H1 (cell line): ENCODE measurements around the gene NAMPT. TPM values are rescaled to one million over a fixed set of nuclear protein-coding genes. Genes with fewer than 3 reads are reported as not detected.

Experiments
- CTCF ChIA-PET: fragments of 300-600 bp; sonication (Branson Sonifier 250); formaldehyde crosslinking; loops from one replicate; lab custom pipeline; 2021; ENCODE audit not compliant: partially characterized antibody; lab: Charles Lee
- POLR2A ChIA-PET: fragments of 300-600 bp; sonication (Branson Sonifier 250); formaldehyde crosslinking; loops from one replicate; lab custom pipeline; 2021; ENCODE audit warnings: inconsistent platforms; ENCODE audit not compliant: partially characterized antibody; lab: Charles Lee
- DNase-seq, 2 experiments: peaks; one replicate each; pipeline versions ENCODE4 v3.0.0 to v3.0.0-alpha.2; 2010 to 2022; ENCODE audit warnings: low spot score in 2 of 2, low read depth in 1 of 2, mixed read lengths in 1 of 2
- FAIRE-seq: peaks from 2 replicates; lab custom pipeline; 2011; peaks lifted over from hg19 to GRCh38; lab: Jason Lieb, UNC
- H2AFZ ChIP-seq: 2 replicates; pipeline ENCODE4 v1.8.1; 2012; ENCODE audit warnings: low read length, inconsistent platforms
- H2AK5ac ChIP-seq: 2 replicates; pipeline ENCODE4 v1.6.1; 2013; ENCODE audit warnings: low read depth, low read length
- H2BK120ac ChIP-seq: replicated peaks from 2 replicates; pipeline ENCODE3; 2013; ENCODE audit warnings: low read depth, low read length, inconsistent platforms
- H2BK12ac ChIP-seq: 2 replicates; pipeline ENCODE4 v1.6.1; 2013; ENCODE audit warnings: low read depth, low read length
- H2BK15ac ChIP-seq: 2 replicates; pipeline ENCODE4 v1.6.1; 2013; ENCODE audit warnings: low read length
- H2BK20ac ChIP-seq: 2 replicates; pipeline ENCODE4 v1.6.1; 2013; ENCODE audit warnings: low read length
- H2BK5ac ChIP-seq: 2 replicates; pipeline ENCODE4 v1.6.1; 2013; ENCODE audit warnings: low read depth, low read length
- H3K14ac ChIP-seq: 2 replicates; pipeline ENCODE4 v1.6.1; 2013; ENCODE audit warnings: inconsistent platforms; ENCODE audit not compliant: insufficient read length
- H3K18ac ChIP-seq: 2 replicates; pipeline ENCODE4 v1.6.1; 2013; ENCODE audit warnings: low read length; ENCODE audit errors: extremely low read depth
- H3K23ac ChIP-seq: 2 replicates; pipeline ENCODE4 v1.6.1; 2013; ENCODE audit warnings: inconsistent platforms; ENCODE audit not compliant: insufficient read length
- H3K23me2 ChIP-seq: 2 replicates; pipeline ENCODE4 v1.6.1; 2013; ENCODE audit warnings: low read depth, low read length
- H3K27ac ChIP-seq: 2 replicates; pipeline ENCODE4 v1.6.1; 2011; ENCODE audit warnings: low read depth, low read length, inconsistent platforms
- H3K27me3 ChIP-seq, 4 experiments: replicated peaks in 1 of 4; 1 replicate in 1 of 4; 2 replicates in 3 of 4; pipeline versions ENCODE4 v1.6.1 to v1.8.1; 2011 to 2013; ENCODE audit warnings: low read length in 3 of 4, mild to moderate bottlenecking in 3 of 4, inconsistent platforms in 2 of 4, mixed read lengths in 2 of 4, moderate library complexity in 1 of 4; ENCODE audit not compliant: control insufficient read depth in 3 of 4, insufficient read depth in 3 of 4; ENCODE audit errors: extremely low read depth in 1 of 4
- H3K36me3 ChIP-seq, 4 experiments: 2 replicates each; pipeline versions ENCODE4 v1.6.1 to v1.8.1; 2011 to 2013; ENCODE audit warnings: mild to moderate bottlenecking in 4 of 4, low read length in 3 of 4, moderate library complexity in 2 of 4, control low read depth in 1 of 4, inconsistent platforms in 1 of 4; ENCODE audit not compliant: insufficient read depth in 4 of 4, control insufficient read depth in 2 of 4
- H3K4ac ChIP-seq: replicated peaks from 2 replicates; pipeline ENCODE3; 2013; ENCODE audit warnings: low read length, low read depth, mixed read lengths, inconsistent platforms; ENCODE audit not compliant: insufficient read length
- H3K4me1 ChIP-seq, 4 experiments: replicated peaks in 1 of 4; 1 replicate in 1 of 4; 2 replicates in 3 of 4; pipeline versions ENCODE4 v1.6.1 to v1.8.1; 2011 to 2013; ENCODE audit warnings: low read length in 3 of 4, inconsistent platforms in 2 of 4, mixed read lengths in 1 of 4; ENCODE audit not compliant: insufficient read depth in 4 of 4, control insufficient read depth in 3 of 4
- H3K4me2 ChIP-seq, 2 experiments: 2 replicates each; pipeline versions ENCODE4 v1.6.1 to v1.8.1; 2011 to 2013; ENCODE audit warnings: low read depth in 2 of 2, low read length in 2 of 2, control low read depth in 1 of 2, inconsistent platforms in 1 of 2, mild to moderate bottlenecking in 1 of 2; ENCODE audit not compliant: insufficient read depth in 1 of 2
- H3K4me3 ChIP-seq, 4 experiments: fragments of 200-600, 300-600 bp in 1 of 4; sonication (generic), shearing (Covaris generic), sonication (Bioruptor Twin) in 1 of 4; 2 replicates each; pipeline versions ENCODE4 v1.5.1 to v1.8.1; 2011 to 2016; ENCODE audit warnings: low read length in 4 of 4, low read depth in 3 of 4, control low read depth in 2 of 4, inconsistent platforms in 2 of 4, mild to moderate bottlenecking in 2 of 4, mixed read lengths in 1 of 4, moderate library complexity in 1 of 4; ENCODE audit not compliant: insufficient read depth in 2 of 4; ENCODE audit errors: extremely low read depth in 1 of 4
- H3K56ac ChIP-seq: replicated peaks from 2 replicates; pipeline ENCODE3; 2013; ENCODE audit warnings: low read depth, mild to moderate bottlenecking, mixed read lengths, low read length, inconsistent platforms; ENCODE audit not compliant: insufficient read length
- H3K79me1 ChIP-seq: 2 replicates; pipeline ENCODE4 v1.6.1; 2013; ENCODE audit warnings: low read depth, low read length, control low read depth
- H3K79me2 ChIP-seq, 2 experiments: 2 replicates each; pipeline versions ENCODE4 v1.6.1 to v1.8.1; 2012 to 2013; ENCODE audit warnings: low read length in 2 of 2, mild to moderate bottlenecking in 2 of 2, inconsistent platforms in 1 of 2; ENCODE audit not compliant: insufficient read depth in 2 of 2, control insufficient read depth in 1 of 2
- H3K9ac ChIP-seq, 4 experiments: replicated peaks in 1 of 4; 1 replicate in 1 of 4; 2 replicates in 3 of 4; pipeline versions ENCODE4 v1.6.1 to v1.8.1; 2011 to 2013; ENCODE audit warnings: low read depth in 3 of 4, low read length in 3 of 4, control low read depth in 2 of 4, mild to moderate bottlenecking in 2 of 4, moderate library complexity in 2 of 4, inconsistent platforms in 1 of 4; ENCODE audit errors: extremely low read depth in 1 of 4
- H3K9me3 ChIP-seq, 2 experiments: 2 replicates each; pipeline versions ENCODE4 v1.6.1 to v1.8.1; 2012 to 2013; ENCODE audit warnings: mild to moderate bottlenecking in 2 of 2, moderate library complexity in 2 of 2, control low read depth in 1 of 2, inconsistent platforms in 1 of 2, low read depth in 1 of 2, low read length in 1 of 2, mixed read lengths in 1 of 2; ENCODE audit not compliant: insufficient read depth in 2 of 2
- H4K20me1 ChIP-seq, 2 experiments: replicated peaks in 1 of 2; 2 replicates each; pipeline versions ENCODE3 to v1.8.1; 2011 to 2013; ENCODE audit warnings: inconsistent platforms in 2 of 2, low read length in 2 of 2, mild to moderate bottlenecking in 1 of 2; ENCODE audit not compliant: insufficient read depth in 2 of 2, control insufficient read depth in 1 of 2
- H4K5ac ChIP-seq: 2 replicates; pipeline ENCODE4 v1.6.1; 2013; ENCODE audit warnings: low read length, low read depth, mixed read lengths, inconsistent platforms; ENCODE audit not compliant: insufficient read length
- H4K8ac ChIP-seq: 2 replicates; pipeline ENCODE4 v1.8.0; 2013; ENCODE audit warnings: mild to moderate bottlenecking, moderate library complexity, low read length, inconsistent platforms; ENCODE audit not compliant: insufficient read depth; ENCODE audit errors: extremely low read depth
- H4K91ac ChIP-seq: replicated peaks from 2 replicates; pipeline ENCODE3; 2013; ENCODE audit warnings: low read length, mixed read lengths, inconsistent platforms; ENCODE audit not compliant: insufficient read length
- CTCF ChIP-seq, 3 experiments: IDR thresholded peaks; 1 replicate in 2 of 3; 2 replicates in 1 of 3; pipeline versions ENCODE4 v1.5.1 to v1.6.1; 2011; ENCODE audit warnings: low read length in 3 of 3, mild to moderate bottlenecking in 3 of 3, inconsistent platforms in 2 of 3, low read depth in 1 of 3, moderate library complexity in 1 of 3; ENCODE audit not compliant: insufficient read depth in 1 of 3; ENCODE audit errors: control extremely low read depth in 1 of 3
- EZH2 ChIP-seq: fragments of 200-600 bp; sonication (generic); IDR thresholded peaks from 2 replicates; pipeline ENCODE4 v1.7.1; 2012; ENCODE audit warnings: low read depth, mild to moderate bottlenecking, moderate library complexity, low read length, inconsistent platforms; ENCODE audit not compliant: severe bottlenecking
- NRF1 ChIP-seq: IDR thresholded peaks from 2 replicates; pipeline ENCODE4 v1.6.1; 2011; ENCODE audit warnings: mild to moderate bottlenecking, low read depth, low read length, improper control_type of control experiment
- WGBS, 2 experiments: shearing (Covaris generic) in 1 of 2; methylation state at CpG; one replicate each; pipeline versions ENCODE4 v1.1.6 to v1.1.7; 2013 to 2015; ENCODE audit warnings: low lambda C conversion rate in 2 of 2, mixed read lengths in 2 of 2, inconsistent platforms in 1 of 2, low coverage in 1 of 2, missing lambda C conversion rate in 1 of 2; ENCODE audit not compliant: insufficient replicate concordance in 2 of 2, insufficient coverage in 1 of 2, insufficient read length in 1 of 2; ENCODE audit errors: extremely low coverage in 1 of 2, missing lambda C conversion rate in 1 of 2; 5-methylcytosine and 5-hydroxymethylcytosine counted together
- polyA plus RNA-seq, 7 experiments: library from polyadenylated mRNA; depleted of rRNA in 3 of 7; stranded (reverse) in 5 of 7; unstranded in 2 of 7; fragments of >200 nt in 5 of 7; fragments of 200-250 nt in 2 of 7; gene quantifications; 1 replicate in 5 of 7; 2 replicates in 1 of 7; 4 replicates in 1 of 7; pipeline versions ENCODE4 v1.2.1 to v1.2.3, GENCODE V29; 2011 to 2013; ENCODE audit warnings: missing spikeins in 2 of 7, mixed read lengths in 2 of 7
- total RNA-seq: library from RNA; stranded (reverse); fragmentation: NEBNext Ultra II Directional; extraction: Animal tissue kit (Norgen Biotek cat#: 25700); gene quantifications from 2 replicates; pipeline ENCODE4 v1.2.1, GENCODE V29; 2021

The NAMPT gene
- total and polyA plus RNA-seq, 2 of the 8 experiments (the other 6 are each of a cell fraction or from before 2014, with no cell fraction given): 15.4 to 95.9 TPM

- Histone ChIP-seq H4K91ac (no peak overlapping the region), H3K79me2 (no peaks in the 10 kb centered on the region), H3K4me2 (no peak overlapping the region), H3K79me1 (no peaks in the 10 kb centered on the region), H3K9ac (no peak overlapping the region), H3K36me3 (peaks cover 5 to 72% (median 26%) of the 10 kb centered on the region in 4 experiments; a peak in 6 of 8 replicates), H3K4me1 (no peaks in the 10 kb centered on the region), H2BK5ac (no peak overlapping the region), H4K20me1 (no peaks in the 10 kb centered on the region), H2BK15ac (no peak overlapping the region)
- TF ChIP-seq CTCF (IDR thresholded peaks at IDR 0.05; ENCODE audit: control extremely low read depth in 1 of 3, insufficient read depth in 1 of 3, low read depth in 1 of 3, low read length in 3 of 3) (no peak), NRF1 (no peak), EZH2 (no peak)
- TF ChIP-seq, all 59 proteins: peak for 0
- no peak overlapping the region for H3K23ac ChIP-seq
- no peak overlapping the region for H2AK5ac ChIP-seq
- no peaks in the 10 kb centered on the region for H3K27me3 ChIP-seq
- no peak overlapping the region for H4K8ac ChIP-seq
- H4K5ac ChIP-seq: no peak overlapping the region
- no peak overlapping the region for H3K4me3 ChIP-seq
- no peak overlapping the region for H2AFZ ChIP-seq
- POLR2A ChIA-PET: no interaction called here
- no peaks in the 10 kb centered on the region for H3K23me2 ChIP-seq
- 91% methylated on average over 3 of the region's 3 CpGs; no CpG with 5 or more reads in 1 of the 2 experiments for WGBS, 2 experiments
- no peak for DNase-seq
- no peak overlapping the region for H3K27ac ChIP-seq
- no peak overlapping the region for H3K4ac ChIP-seq
- FAIRE-seq: no peak
- H3K56ac ChIP-seq: no peak overlapping the region
- no peak overlapping the region for H3K14ac ChIP-seq
- no peak overlapping the region for H3K18ac ChIP-seq
- CTCF ChIA-PET: no interaction called here
- no peaks in the 10 kb centered on the region for H3K9me3 ChIP-seq
- H2BK20ac ChIP-seq: no peak overlapping the region
- H2BK120ac ChIP-seq: no peak overlapping the region
- no peak overlapping the region for H2BK12ac ChIP-seq
Observed at GRCh38 chr7:106265133-106265532, 19.6 kb downstream of the NAMPT start.
